ENCODE measurements around the gene PCGF3.
"Not testable (repeated sequence)": the region's sequence is repeated elsewhere in the genome, so short reads cannot be mapped to it uniquely, and the experiment has no call there.

The PCGF3 gene

DNA sequence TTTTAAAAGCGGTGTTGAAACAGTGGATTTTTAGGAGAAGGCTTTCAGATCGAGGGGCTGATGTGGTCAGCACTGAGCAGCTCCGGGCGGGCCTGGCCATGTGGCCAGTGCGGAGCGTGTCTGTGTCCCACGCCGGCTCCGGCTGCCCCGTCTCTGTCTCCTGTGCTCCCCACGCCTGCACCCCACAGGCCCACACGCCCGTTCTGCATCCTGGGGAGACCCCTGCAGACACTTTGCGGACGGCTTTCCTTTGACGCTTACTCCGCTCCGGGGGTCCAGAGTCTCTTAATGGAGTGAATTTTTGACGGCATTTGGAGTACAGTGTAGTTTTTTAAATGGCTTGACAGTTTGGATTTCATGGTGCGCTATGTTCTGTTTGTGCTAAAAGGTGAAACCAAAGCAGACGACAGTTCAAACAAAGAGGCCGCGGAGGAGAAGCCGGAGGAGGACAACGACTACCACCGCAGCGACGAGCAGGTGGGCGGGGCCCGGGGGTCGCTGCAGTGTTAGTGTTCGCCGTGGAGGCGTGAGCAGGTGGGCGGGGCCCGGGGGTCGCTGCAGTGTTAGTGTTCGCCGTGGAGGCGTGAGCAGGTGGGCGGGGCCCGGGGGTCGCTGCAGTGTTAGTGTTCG is 38.7 kb downstream of the PCGF3 start:
- no peak for DNase-seq

GRCh38 chr4:747546-748170 is 42.0 kb downstream of the PCGF3 start:
- no peak for DNase-seq

DNA sequence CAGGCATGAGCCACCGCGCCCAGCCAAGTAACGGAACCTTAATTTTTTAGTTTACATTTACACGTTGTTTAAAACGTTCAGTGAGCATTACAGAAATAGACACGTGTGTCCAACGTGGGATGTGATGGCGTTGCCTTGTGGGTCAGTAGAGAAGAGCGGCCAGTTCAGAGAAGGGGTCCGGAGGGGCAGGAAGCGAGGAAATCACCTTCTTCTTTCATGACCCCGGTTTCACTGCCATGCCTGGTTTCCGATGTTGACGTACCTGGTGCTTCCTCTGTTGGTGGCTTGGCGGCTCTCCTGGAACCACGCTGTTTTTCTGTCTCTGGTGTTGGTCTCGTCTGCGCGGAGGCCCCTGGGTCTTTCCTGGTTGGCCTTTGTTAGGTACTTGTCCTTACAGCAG is 42.8 kb downstream of the PCGF3 start:
- no peak for DNase-seq

DNA sequence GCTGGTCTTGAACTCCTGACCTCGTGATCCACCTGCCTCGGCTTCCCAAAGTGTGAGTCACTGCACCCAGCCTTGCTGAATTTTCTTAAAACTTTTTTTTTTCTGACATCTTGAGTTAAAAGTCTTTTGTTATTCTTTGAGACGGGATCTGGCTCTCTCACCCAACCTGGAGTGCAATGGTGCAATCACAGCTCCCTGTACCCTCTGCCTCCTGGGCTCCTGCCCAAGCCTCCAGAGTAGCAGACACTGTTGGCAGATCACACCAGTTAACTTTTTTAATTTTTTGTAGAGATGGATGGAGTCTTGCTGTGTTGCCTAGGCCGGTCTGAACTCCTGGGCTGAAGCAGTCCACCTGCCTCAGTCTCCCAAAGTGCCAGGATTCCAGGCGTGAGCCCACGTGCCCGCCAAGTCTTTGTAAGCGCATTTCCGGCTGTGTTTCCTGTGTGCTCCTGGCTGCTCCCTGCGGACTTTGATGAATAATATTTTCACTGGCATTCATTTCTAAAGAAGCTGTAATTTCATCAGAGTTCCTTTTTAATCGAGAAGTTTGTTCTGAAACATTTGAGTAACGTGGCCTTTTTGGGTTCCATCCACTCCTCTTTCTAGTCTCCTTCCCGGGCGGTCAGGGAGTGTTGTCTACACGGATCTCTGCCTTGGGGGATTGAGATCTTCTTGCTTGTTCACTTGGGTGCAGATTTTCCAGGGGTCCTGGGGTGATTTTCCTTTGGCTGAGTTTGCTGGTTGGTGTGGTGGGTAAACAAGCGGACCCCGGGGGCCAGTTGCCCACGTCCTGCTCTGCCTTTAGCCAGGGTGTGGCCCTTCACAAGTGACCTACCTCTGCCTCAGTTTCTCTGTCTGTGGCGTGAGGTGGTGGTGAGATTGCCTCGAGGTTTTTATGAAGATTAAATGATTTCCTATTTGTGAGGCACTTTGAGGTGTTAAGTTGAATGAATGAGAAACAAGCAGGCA is 44.4 kb downstream of the PCGF3 start:
- no peak for DNase-seq

GRCh38 chr4:751676-752075 is 46.0 kb downstream of the PCGF3 start:
- DNase-seq, result no peak

DNA sequence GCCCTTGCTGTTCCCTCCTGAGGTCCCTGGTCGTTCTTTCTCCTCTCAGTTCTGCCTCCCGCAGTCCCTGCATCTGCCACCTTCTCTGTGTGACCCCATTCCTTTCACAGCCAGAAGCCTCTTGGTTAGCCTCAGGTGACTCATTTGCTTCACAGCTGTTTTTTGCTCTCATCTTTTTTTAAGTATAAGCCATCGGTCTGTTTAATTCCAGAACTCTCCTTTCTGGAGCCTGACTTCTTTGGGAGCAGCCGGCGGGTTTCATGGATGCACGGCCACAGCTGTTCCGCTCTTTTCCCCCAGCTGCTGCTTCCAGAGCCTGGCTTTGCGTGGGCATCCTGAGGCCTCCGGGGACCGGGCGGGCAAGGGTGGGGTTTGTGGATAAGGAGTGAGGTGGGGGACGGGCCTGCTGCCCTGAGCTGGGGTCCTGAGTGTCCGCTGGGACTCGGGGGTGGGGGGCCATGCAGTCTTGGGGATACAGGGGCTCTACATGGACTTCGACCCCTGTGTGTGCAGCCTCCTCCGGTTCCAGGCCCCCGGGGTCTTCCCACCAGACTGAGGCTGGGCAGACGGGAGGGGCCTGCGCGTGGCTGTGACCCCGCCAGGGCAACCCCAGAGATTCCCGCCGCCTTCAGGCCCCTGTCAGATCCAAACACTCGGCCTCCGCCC is 46.7 kb downstream of the PCGF3 start:
- no peak for DNase-seq

DNA sequence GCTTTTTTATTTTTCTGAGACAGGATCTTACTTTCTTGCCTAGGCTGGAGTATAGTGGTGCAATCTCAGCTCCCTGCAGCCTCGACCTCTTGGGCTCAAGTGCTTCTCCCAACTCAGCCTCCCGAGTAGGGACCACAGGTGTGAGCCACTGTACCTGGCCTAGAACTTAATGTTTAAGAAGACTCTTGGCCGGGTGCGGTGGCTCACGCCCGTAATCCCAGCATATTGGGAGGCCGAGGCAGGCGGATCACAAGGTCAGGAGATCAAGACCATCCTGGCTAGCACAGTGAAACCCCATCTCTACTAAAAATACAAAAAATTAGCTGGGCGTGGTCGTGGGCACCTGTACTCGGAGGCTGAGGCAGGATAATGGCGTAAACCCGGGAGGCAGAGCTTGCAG is 47.6 kb downstream of the PCGF3 start:
- not testable (repeated sequence) for DNase-seq

GRCh38 chr4:754221-755120 is 48.8 kb downstream of the PCGF3 start:
- no peak for DNase-seq

DNA sequence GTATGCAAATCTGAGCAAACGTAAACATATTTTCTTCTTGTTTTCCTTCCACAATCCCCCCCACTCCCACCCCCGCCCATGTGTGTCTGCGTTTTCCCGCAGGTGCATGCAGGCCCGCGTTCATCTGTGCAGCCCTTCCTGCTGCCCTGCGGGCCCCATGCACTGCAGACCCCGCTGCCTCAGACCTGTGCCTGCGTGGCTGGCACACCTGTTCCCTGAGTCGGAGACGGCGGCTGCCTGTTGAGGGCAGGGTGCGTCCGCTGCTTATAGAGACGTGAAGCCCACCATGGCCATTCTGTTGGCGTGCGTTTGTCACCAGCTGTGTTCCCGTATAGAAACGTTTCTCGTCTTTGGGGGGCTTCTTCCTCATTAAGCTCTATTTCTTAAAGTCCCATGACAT is 51.5 kb downstream of the PCGF3 start:
- DNase-seq, result no peak

GRCh38 chr4:759810-760209 is 54.2 kb downstream of the PCGF3 start:
- DNase-seq, result not testable (repeated sequence)

GRCh38 chr4:760616-761015 is 55.0 kb downstream of the PCGF3 start:
- no peak for DNase-seq

GRCh38 chr4:761086-761485 is 55.5 kb downstream of the PCGF3 start:
- DNase-seq, result no peak

DNA sequence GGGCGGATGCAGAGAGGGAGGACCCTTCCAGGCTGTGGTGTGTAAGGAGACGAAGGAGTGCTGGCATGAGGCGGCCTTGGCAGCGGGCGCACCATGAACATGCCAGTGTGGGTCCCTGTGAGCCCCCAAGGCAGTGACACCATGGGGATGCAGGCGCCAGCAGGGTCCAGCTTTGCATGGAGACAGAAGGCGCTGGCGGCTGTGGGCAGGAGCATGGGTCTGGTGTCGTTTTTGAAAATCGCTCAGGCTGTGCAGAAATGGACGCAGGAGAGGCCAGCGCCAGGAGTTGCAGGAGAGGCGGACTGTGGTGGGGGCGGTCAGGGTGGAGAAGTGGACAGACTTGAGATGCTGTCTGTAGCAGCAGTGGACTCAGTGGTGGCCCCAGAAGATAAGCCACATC is 56.1 kb downstream of the PCGF3 start:
- no peak for DNase-seq

DNA sequence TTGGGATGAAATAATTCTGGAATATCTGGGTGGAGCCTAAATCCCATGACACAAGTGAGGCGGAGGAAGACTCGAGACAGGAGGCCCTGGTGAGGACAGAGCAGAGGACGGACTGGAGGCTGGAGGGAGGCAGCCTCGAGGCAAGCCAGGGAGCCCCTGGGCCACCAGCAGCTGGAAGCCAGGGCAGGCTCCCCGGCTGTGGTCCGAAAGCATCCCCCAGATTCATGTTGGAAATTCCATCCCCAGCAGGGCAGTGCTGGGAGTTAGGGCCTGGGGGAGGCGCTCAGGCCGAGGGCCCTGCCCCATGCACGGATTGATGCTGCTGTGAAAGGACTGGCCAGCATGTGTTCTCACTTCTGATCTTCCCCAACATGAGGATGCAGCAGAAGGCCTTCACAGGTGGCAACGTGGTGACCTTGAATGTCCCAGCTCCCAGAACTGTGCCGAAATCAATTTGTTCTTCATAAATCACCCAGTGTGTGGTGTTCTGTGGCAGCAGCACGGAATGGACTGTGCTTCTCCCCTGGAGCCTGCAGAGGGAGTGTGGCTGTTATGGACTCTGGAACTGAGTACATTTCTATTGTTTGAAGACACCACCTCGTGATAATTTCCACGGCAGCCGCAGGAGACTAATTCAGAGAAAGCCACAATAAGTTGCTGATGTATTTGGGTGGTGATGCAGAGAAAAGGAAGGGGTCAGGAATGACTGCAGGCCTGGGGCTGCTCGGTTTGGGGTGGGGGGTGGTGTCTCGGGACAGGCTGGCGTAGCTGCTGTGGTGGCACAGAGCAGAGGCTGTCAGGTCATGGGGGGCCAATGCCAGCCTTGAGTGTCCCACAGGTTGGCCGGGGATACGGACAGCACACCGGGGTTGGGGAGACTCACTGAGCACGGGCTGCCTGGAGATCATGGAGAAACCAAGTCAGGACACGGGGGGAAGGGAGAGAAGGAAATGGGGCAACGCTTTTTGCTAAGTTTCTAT is 56.9 kb downstream of the PCGF3 start:
- no peak for DNase-seq

DNA sequence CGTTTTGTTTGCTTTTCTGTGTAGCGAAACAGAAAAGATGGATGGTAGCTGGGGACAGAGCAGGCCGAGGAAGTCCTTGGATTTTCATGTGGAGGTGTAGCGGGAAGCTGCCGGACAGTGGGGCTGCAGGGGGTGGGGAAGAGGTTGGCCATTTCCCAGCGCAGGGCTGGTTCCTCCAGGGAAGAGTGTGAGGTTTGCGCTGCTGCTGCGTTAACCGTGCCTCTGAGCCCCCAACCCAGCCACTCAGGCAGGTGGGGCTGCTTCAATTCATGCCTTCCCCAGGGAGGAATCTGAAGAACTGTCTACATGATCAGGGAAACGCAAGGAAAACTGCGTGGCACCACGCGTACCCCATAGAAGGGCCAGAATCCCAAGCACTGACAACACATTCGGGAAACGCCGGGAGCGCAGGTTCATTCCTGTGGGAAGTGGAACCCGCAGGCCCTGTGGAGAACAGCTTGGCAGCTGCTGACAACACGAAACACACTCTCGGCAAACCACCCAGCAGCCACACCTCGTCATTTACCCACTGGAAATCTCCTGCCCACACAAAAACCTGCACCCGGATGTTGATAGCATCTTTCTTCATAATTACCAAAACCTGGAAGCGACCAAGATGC is 57.7 kb downstream of the PCGF3 start:
- no peak for DNase-seq

DNA sequence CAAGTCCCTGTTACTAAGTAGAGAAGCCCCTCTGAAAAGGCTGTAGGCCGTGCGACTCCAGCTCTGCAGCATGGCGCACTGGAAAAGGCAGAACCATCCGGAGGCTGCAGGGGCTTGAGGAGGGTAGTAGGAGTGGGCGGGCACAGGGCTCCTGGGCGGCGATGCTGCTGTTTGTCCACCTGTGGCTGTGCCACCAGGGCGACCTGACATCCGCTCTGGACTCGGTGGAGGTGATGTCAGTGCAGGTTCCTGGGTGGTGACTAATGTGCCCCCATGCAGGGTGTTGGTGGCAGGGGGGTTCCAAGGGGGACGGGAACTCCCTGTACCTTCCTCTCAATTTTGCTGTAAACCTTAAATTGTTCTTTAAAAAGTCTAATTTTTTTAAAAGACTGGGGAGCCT is 58.3 kb downstream of the PCGF3 start:
- DNase-seq, result no peak

GRCh38 chr4:764405-765169 is 59.0 kb downstream of the PCGF3 start:
- no peak for DNase-seq

- DNase-seq, result no peak
Measured at GRCh38 chr4:766152-766515, 60.5 kb downstream of the PCGF3 start.

DNA sequence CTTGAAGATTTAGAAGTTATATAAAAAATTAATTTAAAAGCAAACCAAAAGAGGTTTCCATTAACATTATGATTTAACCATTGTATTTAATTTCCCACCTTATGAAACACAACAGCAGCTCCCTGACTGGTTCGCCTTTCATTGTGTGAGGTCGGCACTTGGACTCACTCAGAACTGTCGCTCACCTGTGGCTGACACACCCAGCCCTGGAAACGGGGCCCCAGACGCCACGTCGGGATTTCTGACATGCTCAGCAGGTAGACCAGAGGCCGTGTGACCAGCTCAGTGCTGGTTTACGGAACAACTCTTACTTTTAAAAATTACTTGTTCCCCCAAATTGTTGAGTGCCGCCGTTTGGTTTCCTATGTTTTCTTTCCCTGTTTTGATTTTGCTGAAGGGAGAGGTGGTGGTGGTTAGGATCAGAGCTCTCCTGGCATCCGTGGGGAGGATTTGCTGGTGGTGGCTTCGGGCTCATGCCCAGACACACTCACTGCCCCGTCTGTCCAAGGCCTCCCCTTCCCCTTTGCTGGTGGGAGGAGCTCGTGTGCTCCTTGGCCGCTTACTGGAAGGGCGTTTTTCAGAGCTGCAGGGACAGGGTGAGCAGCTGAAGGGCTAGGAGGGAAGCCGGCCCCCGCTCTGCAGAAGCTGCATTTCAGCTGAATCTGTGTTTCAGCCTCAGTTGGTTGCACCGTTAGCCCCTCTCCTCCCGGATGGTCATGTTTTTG is 61.1 kb downstream of the PCGF3 start:
- no peak for DNase-seq

Data from GF-D8 (cell line).